ENCODE data around the gene ITIH1.

ITIH1 gene

GRCh38 chr3:52800079-52800478 is 22.7 kb downstream of the ITIH1 start:
- peaks cover 6% of the 10 kb centered on the region for H3K4me1 Mint-ChIP-seq
- no peak overlapping the region for H3K4me3 Mint-ChIP-seq
- H3K27ac Mint-ChIP-seq = no peak overlapping the region
- no peaks in the 10 kb centered on the region for H3K36me3 Mint-ChIP-seq (ENCODE audit: low read depth)
- H3K9me3 Mint-ChIP-seq = no peaks in the 10 kb centered on the region
- TF ChIP-seq, protein P1, sequence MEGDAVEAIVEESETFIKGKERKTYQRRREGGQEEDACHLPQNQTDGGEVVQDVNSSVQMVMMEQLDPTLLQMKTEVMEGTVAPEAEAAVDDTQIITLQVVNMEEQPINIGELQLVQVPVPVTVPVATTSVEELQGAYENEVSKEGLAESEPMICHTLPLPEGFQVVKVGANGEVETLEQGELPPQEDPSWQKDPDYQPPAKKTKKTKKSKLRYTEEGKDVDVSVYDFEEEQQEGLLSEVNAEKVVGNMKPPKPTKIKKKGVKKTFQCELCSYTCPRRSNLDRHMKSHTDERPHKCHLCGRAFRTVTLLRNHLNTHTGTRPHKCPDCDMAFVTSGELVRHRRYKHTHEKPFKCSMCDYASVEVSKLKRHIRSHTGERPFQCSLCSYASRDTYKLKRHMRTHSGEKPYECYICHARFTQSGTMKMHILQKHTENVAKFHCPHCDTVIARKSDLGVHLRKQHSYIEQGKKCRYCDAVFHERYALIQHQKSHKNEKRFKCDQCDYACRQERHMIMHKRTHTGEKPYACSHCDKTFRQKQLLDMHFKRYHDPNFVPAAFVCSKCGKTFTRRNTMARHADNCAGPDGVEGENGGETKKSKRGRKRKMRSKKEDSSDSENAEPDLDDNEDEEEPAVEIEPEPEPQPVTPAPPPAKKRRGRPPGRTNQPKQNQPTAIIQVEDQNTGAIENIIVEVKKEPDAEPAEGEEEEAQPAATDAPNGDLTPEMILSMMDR (IDR thresholded peaks at IDR 0.05; ENCODE audit: unreplicated experiment in 3 of 3) = no peak
- H3K27me3 Mint-ChIP-seq (ENCODE audit: low read depth) = no peaks in the 10 kb centered on the region

- H3K27ac Mint-ChIP-seq = peak overlapping the region in 2 of 3 experiments; percentile 12 to 39
- H3K27me3 Mint-ChIP-seq (ENCODE audit: low read depth) = no peaks in the 10 kb centered on the region
- no peak overlapping the region for H3K4me3 Mint-ChIP-seq
- peaks cover 6% of the 10 kb centered on the region for H3K4me1 Mint-ChIP-seq
- TF ChIP-seq, protein P1 (IDR thresholded peaks at IDR 0.05; ENCODE audit: unreplicated experiment in 3 of 3) = no peak
- H3K9me3 Mint-ChIP-seq = no peaks in the 10 kb centered on the region
- no peaks in the 10 kb centered on the region for H3K36me3 Mint-ChIP-seq (ENCODE audit: low read depth)
These were observed 24.4 kb downstream of the ITIH1 start for GRCh38 chr3:52801839-52802238.

DNA sequence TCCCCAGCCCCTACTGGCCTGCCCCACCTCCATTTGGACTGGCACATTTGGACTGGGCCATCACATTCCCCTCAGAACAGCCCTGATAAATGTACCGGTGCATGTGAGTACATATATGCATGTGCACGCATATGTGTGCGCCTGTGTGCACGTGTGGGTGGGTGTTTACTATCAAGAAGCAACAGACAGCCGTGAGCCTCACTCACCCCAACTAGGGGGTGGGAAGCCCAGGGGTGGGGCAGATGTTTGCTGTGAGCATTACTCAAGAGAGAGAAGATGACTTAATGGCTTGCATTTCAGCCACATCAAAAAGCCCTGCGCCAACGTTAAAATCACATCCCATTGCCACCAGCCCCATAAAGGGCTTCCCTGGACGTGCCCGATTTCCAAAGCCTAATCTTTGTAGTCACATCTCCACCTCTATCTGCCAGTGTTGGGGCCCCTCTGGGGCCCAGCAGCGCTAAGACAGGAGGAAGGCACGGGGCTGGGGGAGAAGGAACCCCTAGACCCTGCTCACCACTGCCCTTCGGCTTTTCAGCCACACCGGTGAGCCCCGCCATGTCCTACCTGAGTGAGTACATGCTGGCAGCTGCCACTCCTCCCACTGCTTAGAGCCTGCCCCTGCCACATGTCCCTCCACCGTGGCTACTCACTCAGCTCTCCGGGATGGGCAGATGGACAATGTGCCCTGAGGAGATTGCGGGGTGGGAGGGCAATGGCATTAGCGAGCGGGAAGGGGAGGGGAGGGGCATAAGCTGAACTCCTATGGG is 28.1 kb downstream of the ITIH1 start:
- H3K36me3 Mint-ChIP-seq (ENCODE audit: low read depth) = no peaks in the 10 kb centered on the region
- TF ChIP-seq, protein P1 (IDR thresholded peaks at IDR 0.05; ENCODE audit: unreplicated experiment in 3 of 3) = no peak
- H3K27ac Mint-ChIP-seq = no peak overlapping the region
- no peaks in the 10 kb centered on the region for H3K9me3 Mint-ChIP-seq
- H3K4me3 Mint-ChIP-seq = no peak overlapping the region
- H3K4me1 Mint-ChIP-seq = peaks cover 6% of the 10 kb centered on the region
- no peaks in the 10 kb centered on the region for H3K27me3 Mint-ChIP-seq (ENCODE audit: low read depth)

GRCh38 chr3:52809149-52809548 is 31.8 kb downstream of the ITIH1 start:
- H3K4me3 Mint-ChIP-seq = no peak overlapping the region
- H3K9me3 Mint-ChIP-seq = no peaks in the 10 kb centered on the region
- no peaks in the 10 kb centered on the region for H3K4me1 Mint-ChIP-seq
- TF ChIP-seq, protein P1 (IDR thresholded peaks at IDR 0.05; ENCODE audit: unreplicated experiment in 3 of 3) = no peak
- H3K27me3 Mint-ChIP-seq (ENCODE audit: low read depth) = no peaks in the 10 kb centered on the region
- H3K27ac Mint-ChIP-seq = no peak overlapping the region
- H3K36me3 Mint-ChIP-seq (ENCODE audit: low read depth) = no peaks in the 10 kb centered on the region

DNA sequence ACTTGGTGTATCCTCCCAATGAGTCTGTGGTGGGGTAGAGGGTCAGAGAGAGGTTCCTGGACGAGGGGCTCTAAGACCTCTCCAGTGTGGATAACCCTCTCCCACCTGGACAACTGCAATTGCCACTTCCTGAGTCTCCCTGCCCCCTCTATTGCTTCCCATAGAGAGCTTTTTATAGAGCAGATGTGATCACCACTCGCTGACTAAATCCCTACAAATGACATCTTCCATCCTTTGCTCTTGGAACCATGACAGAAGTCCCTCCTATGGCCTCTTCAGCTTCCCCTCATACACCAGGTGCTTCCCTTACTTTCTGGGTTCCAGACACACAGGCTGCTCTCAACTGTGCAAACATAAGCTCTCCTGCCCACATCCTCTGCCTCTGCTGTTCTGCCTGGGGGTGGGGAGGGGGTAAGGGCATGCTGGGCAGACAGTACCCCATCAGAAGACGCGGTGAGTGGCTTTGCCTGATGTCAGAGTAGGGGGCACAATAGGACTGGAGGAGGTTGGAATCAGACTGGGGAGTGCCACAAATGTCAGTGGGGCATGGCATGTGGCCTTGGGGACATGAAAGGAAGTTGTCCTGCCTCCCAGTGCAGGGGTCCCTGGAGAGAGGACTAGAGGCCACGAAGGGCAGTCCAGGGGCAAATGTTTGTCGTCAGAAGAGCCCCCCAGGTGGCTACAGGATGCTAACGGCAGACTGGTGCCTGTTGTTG is 32.4 kb downstream of the ITIH1 start:
- Mint-ChIP-seq H3K9me3 (no peaks in the 10 kb centered on the region), H3K4me1 (no peaks in the 10 kb centered on the region), H3K36me3 (ENCODE audit: low read depth) (no peaks in the 10 kb centered on the region), H3K4me3 (no peak overlapping the region), H3K27ac (no peak overlapping the region), H3K27me3 (ENCODE audit: low read depth) (no peaks in the 10 kb centered on the region)
- TF ChIP-seq, protein P1 (IDR thresholded peaks at IDR 0.05; ENCODE audit: unreplicated experiment in 3 of 3) = no peak

All from nephron (organoid).